Common myeloid progenitor, CD34-positive (primary cell): Measurements from ENCODE around the gene TMEM121.
"Not testable (repeated sequence)": the region's sequence is repeated elsewhere in the genome, so short reads cannot be mapped to it uniquely, and the experiment has no call there.

Experiments used
- CTCF ChIA-PET: fragments of 350-600 bp; sonication (Branson Sonifier 250); formaldehyde crosslinking; loops from one replicate; lab custom pipeline; 2021; ENCODE audit warnings: antibody characterized with exemption; lab: Charles Lee
- POLR2A ChIA-PET: fragments of 350-600 bp; sonication (Branson Sonifier 250); formaldehyde crosslinking; loops from one replicate; lab custom pipeline; 2021; ENCODE audit warnings: antibody characterized with exemption; lab: Charles Lee
- DNase-seq, 3 donors: peaks; one replicate each; pipeline versions ENCODE4 v3.0.0 to v3.0.0-alpha.2; 2013
- H3K27ac ChIP-seq, 2 experiments: 1 replicate in 1 of 2; 2 replicates in 1 of 2; pipeline ENCODE4 v1.7.0; 2013; ENCODE audit warnings: inconsistent platforms in 2 of 2, low read length in 2 of 2, mild to moderate bottlenecking in 2 of 2, low read depth in 1 of 2, moderate library complexity in 1 of 2; ENCODE audit not compliant: severe bottlenecking in 2 of 2, insufficient read depth in 1 of 2, poor library complexity in 1 of 2
- H3K27me3 ChIP-seq, 5 experiments: replicated peaks in 2 of 5; 1 replicate in 3 of 5; 2 replicates in 2 of 5; pipeline versions ENCODE4 v1.6.1 to v1.7.0; 2013; ENCODE audit warnings: low read length in 4 of 5, mild to moderate bottlenecking in 2 of 5, moderate library complexity in 2 of 5, inconsistent platforms in 1 of 5; ENCODE audit not compliant: insufficient read depth in 5 of 5, control insufficient read depth in 4 of 5
- H3K36me3 ChIP-seq, 4 experiments: 1 replicate in 2 of 4; 2 replicates in 2 of 4; pipeline versions ENCODE4 v1.6.1 to v1.7.0; 2013; ENCODE audit warnings: low read length in 3 of 4, control low read depth in 1 of 4, mild to moderate bottlenecking in 1 of 4; ENCODE audit not compliant: control insufficient read depth in 4 of 4, insufficient read depth in 4 of 4
- H3K4me1 ChIP-seq, 4 experiments: 1 replicate in 3 of 4; 2 replicates in 1 of 4; pipeline versions ENCODE4 v1.6.1 to v1.7.1; 2013; ENCODE audit warnings: low read length in 3 of 4, mild to moderate bottlenecking in 3 of 4, control low read depth in 1 of 4, inconsistent platforms in 1 of 4, moderate library complexity in 1 of 4; ENCODE audit not compliant: control insufficient read depth in 4 of 4, insufficient read depth in 4 of 4; ENCODE audit errors: control extremely low read depth in 1 of 4
- H3K4me3 ChIP-seq, 7 experiments: 1 replicate in 4 of 7; 2 replicates in 3 of 7; pipeline versions ENCODE4 v1.5.1 to v1.7.0; 2013; ENCODE audit warnings: mild to moderate bottlenecking in 7 of 7, low read length in 6 of 7, moderate library complexity in 6 of 7, inconsistent platforms in 2 of 7, low read depth in 2 of 7, control low read depth in 1 of 7; ENCODE audit not compliant: insufficient read depth in 4 of 7, control insufficient read depth in 1 of 7; ENCODE audit errors: extremely low read depth in 1 of 7
- H3K9me3 ChIP-seq, 5 experiments: 1 replicate in 4 of 5; 2 replicates in 1 of 5; pipeline versions ENCODE4 v1.6.1 to v1.7.1; 2013; ENCODE audit warnings: low read length in 4 of 5, mild to moderate bottlenecking in 2 of 5, inconsistent platforms in 1 of 5, low read depth in 1 of 5, moderate library complexity in 1 of 5; ENCODE audit not compliant: control insufficient read depth in 4 of 5, insufficient read depth in 2 of 5; ENCODE audit errors: control extremely low read depth in 1 of 5
- WGBS: methylation state at CpG from one replicate; pipeline ENCODE4 v1.1.5; 2013; ENCODE audit not compliant: insufficient coverage; 5-methylcytosine and 5-hydroxymethylcytosine counted together

The TMEM121 gene

GRCh38 chr14:105579221-105579620 is 52.8 kb downstream of the TMEM121 start:
- no CpG with 5 or more reads among the region's 15 CpGs for WGBS
- POLR2A ChIA-PET, H3K4me1 ChIP-seq, CTCF ChIA-PET, H3K27ac ChIP-seq, H3K36me3 ChIP-seq, DNase-seq, H3K27me3 ChIP-seq, H3K4me3 ChIP-seq, H3K9me3 ChIP-seq: not testable (repeated sequence)
